Muscle of back (tissue), 11 donors: ENCODE data around the gene CELSR1. TPM values are rescaled to one million over a fixed set of nuclear protein-coding genes. Genes with fewer than 3 reads are reported as not detected.
"Not testable (repeated sequence)": the region's sequence is repeated elsewhere in the genome, so short reads cannot be mapped to it uniquely, and the experiment has no call there.

Experiments used
- DNase-seq, 3 donors: peaks; one replicate each; pipeline versions ENCODE4 v3.0.0 to v3.0.0-alpha.2; 2013
- polyA plus RNA-seq, 10 donors: library from polyadenylated mRNA; unstranded; fragments of 120-200 nt; gene quantifications; one replicate each; pipeline ENCODE4 v1.2.1, GENCODE V29; 2013; ENCODE audit not compliant: insufficient read length in 10 of 10

CELSR1 gene
- polyA plus RNA-seq, 10 donors = 1.7 to 9.8 (median 3.3) TPM

- no peak for DNase-seq
Measured at GRCh38 chr22:46326066-46326680, 211.2 kb downstream of the CELSR1 start.

GRCh38 chr22:46323162-46323561 lies 214.3 kb downstream of the CELSR1 start:
- DNase-seq = no peak

GRCh38 chr22:46322711-46323110 lies 214.7 kb downstream of the CELSR1 start:
- DNase-seq = no peak

- no peak for DNase-seq
Measured at GRCh38 chr22:46320716-46321386, 216.6 kb downstream of the CELSR1 start.

GRCh38 chr22:46320166-46320710 lies 217.2 kb downstream of the CELSR1 start:
- DNase-seq = no peak

GRCh38 chr22:46319319-46319718 lies 218.1 kb downstream of the CELSR1 start:
- no peak for DNase-seq

GRCh38 chr22:46318576-46318975 lies 218.8 kb downstream of the CELSR1 start:
- DNase-seq = no peak

- DNase-seq = no peak
Measured at GRCh38 chr22:46317646-46318045, 219.8 kb downstream of the CELSR1 start.

GRCh38 chr22:46315976-46316375 lies 221.4 kb downstream of the CELSR1 start:
- no peak for DNase-seq

- not testable (repeated sequence) for DNase-seq
Measured at GRCh38 chr22:46312848-46313247, 224.6 kb downstream of the CELSR1 start.

GRCh38 chr22:46312056-46312455 lies 225.4 kb downstream of the CELSR1 start:
- DNase-seq = no peak

Other genes with a start within 250 kb of the CELSR1 start
- 10 to 100 TPM in 4 of 10 donors, 1 to 10 TPM in 6; 6.5 to 15.4 (median 9.0) TPM for gene GTSE1, start 240.8 kb downstream of the CELSR1 start, polyA plus RNA-seq
- 10 to 100 TPM; 20.2 to 37.8 (median 30.6) TPM for gene TRMU, start 201.9 kb downstream of the CELSR1 start, polyA plus RNA-seq
- gene GRAMD4, start 82.8 kb upstream of the CELSR1 start, polyA plus RNA-seq = 10 to 100 TPM; 13.0 to 22.2 (median 14.4) TPM
- 10 to 100 TPM; 16.0 to 31.2 (median 22.0) TPM for gene CERK, start 200.6 kb upstream of the CELSR1 start, polyA plus RNA-seq
- 10 to 100 TPM; 10.6 to 14.9 (median 13.4) TPM for gene TBC1D22A, start 225.0 kb upstream of the CELSR1 start, polyA plus RNA-seq